HepG2 (cell line): Measurements from ENCODE around the gene HCRT. TPM values are rescaled to one million over a fixed set of nuclear protein-coding genes. Genes with fewer than 3 reads are reported as not detected.

Experiments used
- DBP ChIP-seq: sonication (generic); formaldehyde crosslinking; IDR thresholded peaks from 2 replicates; pipeline ENCODE4 v1.4.0; 2020; ENCODE audit warnings: missing genetic modification reagents; ENCODE audit errors: not compliant biosample characterization
- DZIP1 ChIP-seq: sonication (generic); formaldehyde crosslinking; IDR thresholded peaks from 2 replicates; pipeline ENCODE4 v1.5.0; 2020; ENCODE audit warnings: mild to moderate bottlenecking, missing genetic modification reagents
- EEA1 ChIP-seq: sonication (generic); formaldehyde crosslinking; IDR thresholded peaks from 2 replicates; pipeline ENCODE4 v1.5.1; 2020; ENCODE audit warnings: mild to moderate bottlenecking, missing genetic modification reagents, borderline replicate concordance
- FOXJ3 ChIP-seq: sonication (generic); formaldehyde crosslinking; IDR thresholded peaks from 2 replicates; pipeline ENCODE4 v1.4.0; 2020; ENCODE audit warnings: missing genetic modification reagents, mild to moderate bottlenecking, borderline replicate concordance
- HBP1 ChIP-seq: IDR thresholded peaks from 2 replicates; pipeline ENCODE4 v1.6.1; 2016; ENCODE audit warnings: low read depth, control low read depth
- MLLT10 ChIP-seq: sonication (generic); formaldehyde crosslinking; IDR thresholded peaks from 2 replicates; pipeline ENCODE4 v1.4.0; 2020; ENCODE audit warnings: missing genetic modification reagents
- SYNCRIP ChIP-seq: fragments of 200-400 bp; formaldehyde crosslinking; IDR thresholded peaks from 2 replicates; pipeline ENCODE4 v1.6.1; 2018; ENCODE audit warnings: mild to moderate bottlenecking, low read depth, low read length; ENCODE audit not compliant: insufficient read depth
- TBL1XR1 ChIP-seq: fragments of 150-350 bp; IDR thresholded peaks from 2 replicates; pipeline ENCODE4 v1.6.1; 2014; ENCODE audit warnings: borderline replicate concordance, low read length; ENCODE audit not compliant: partially characterized antibody
- TERF1 ChIP-seq: sonication (generic); formaldehyde crosslinking; IDR thresholded peaks from 2 replicates; pipeline ENCODE4 v1.8.0; 2022; ENCODE audit warnings: mild to moderate bottlenecking, missing genetic modification reagents, moderate library complexity
- THAP8 ChIP-seq: sonication (generic); formaldehyde crosslinking; IDR thresholded peaks from 2 replicates; pipeline ENCODE4 v1.5.1; 2020; ENCODE audit warnings: missing genetic modification reagents, mild to moderate bottlenecking, borderline replicate concordance
- USF2 ChIP-seq, 2 experiments: sonication (generic) in 1 of 2; formaldehyde crosslinking in 1 of 2; IDR thresholded peaks; 2 replicates each; pipeline versions ENCODE4 v1.5.1 to v1.6.1; 2011 to 2020; ENCODE audit warnings: borderline replicate concordance in 1 of 2, low read depth in 1 of 2, low read length in 1 of 2, mild to moderate bottlenecking in 1 of 2, missing genetic modification reagents in 1 of 2, moderate library complexity in 1 of 2
- ZGPAT ChIP-seq: IDR thresholded peaks from 2 replicates; pipeline ENCODE4 v1.6.1; 2016; ENCODE audit warnings: mild to moderate bottlenecking
- ZNF350 ChIP-seq: sonication (generic); formaldehyde crosslinking; IDR thresholded peaks from 2 replicates; pipeline ENCODE4 v1.4.0; 2020; ENCODE audit warnings: mild to moderate bottlenecking, low read depth, missing genetic modification reagents, borderline replicate concordance
- ZNF678 ChIP-seq: sonication (generic); formaldehyde crosslinking; IDR thresholded peaks from 2 replicates; pipeline ENCODE4 v1.4.0; 2020; ENCODE audit warnings: mild to moderate bottlenecking, missing genetic modification reagents
- ZNF790 ChIP-seq: sonication (generic); formaldehyde crosslinking; IDR thresholded peaks from 2 replicates; pipeline ENCODE4 v1.8.0; 2022; ENCODE audit warnings: missing genetic modification reagents, mild to moderate bottlenecking, borderline replicate concordance
- polyA plus RNA-seq, 8 experiments: library from polyadenylated mRNA; depleted of rRNA in 3 of 8; stranded (reverse) in 7 of 8; unstranded in 1 of 8; fragments of >200 nt; fragmentation: Illumina TruSeq in 4 of 8; extraction: Trizol in 4 of 8; gene quantifications; 2 replicates each; pipeline versions ENCODE4 v1.2.1 to v1.2.3, GENCODE V29; 2011 to 2016; ENCODE audit warnings: low read depth in 4 of 8, missing spikeins in 1 of 8, mixed read lengths in 1 of 8; ENCODE audit not compliant: insufficient read depth in 1 of 8
- total RNA-seq, 5 experiments: library from RNA; depleted of rRNA; stranded (reverse); fragments of >200 nt; fragmentation: Illumina TruSeq; extraction: Trizol; gene quantifications; 2 replicates each; pipeline ENCODE4 v1.2.3, GENCODE V29; 2016; ENCODE audit warnings: low read depth in 1 of 5

The HCRT gene
- total and polyA plus RNA-seq, 2 of the 13 experiments (the other 11 are each of a cell fraction or from before 2014, with no cell fraction given) = not detected

GRCh38 chr17:42179911-42180410 lies 5.3 kb downstream of the HCRT start (continued):
- TF ChIP-seq HBP1 (CRISPR knock-in tag) (peak; percentile 98), FOXJ3 (CRISPR knock-in tag) (no peak), ZNF790 (CRISPR knock-in tag) (peak; percentile 97; the same call in 1 of the 2 replicates), TERF1 (CRISPR knock-in tag) (no peak), MLLT10 (CRISPR knock-in tag) (no peak), DZIP1 (CRISPR knock-in tag) (peak; percentile 32), THAP8 (CRISPR knock-in tag) (no peak), TBL1XR1 (no peak), SYNCRIP (no peak), DBP (CRISPR knock-in tag) (peak; percentile 93), ZNF350 (no peak), USF2 (IDR thresholded peaks at IDR 0.05; ENCODE audit: low read depth, low read length) (no peak), USF2 (CRISPR knock-in tag; IDR thresholded peaks at IDR 0.05; ENCODE audit: borderline replicate concordance) (no peak), EEA1 (CRISPR knock-in tag) (peak; percentile 93), ZNF678 (CRISPR knock-in tag) (peak; percentile 93; the same call in 1 of the 2 replicates), ZGPAT (CRISPR knock-in tag) (peak; percentile 61)
